Neutrophil (primary cell): ENCODE results near the gene KRTAP5-4.
"Not testable (repeated sequence)": the region's sequence is repeated elsewhere in the genome, so short reads cannot be mapped to it uniquely, and the experiment has no call there.

Source experiments
- H3K27ac ChIP-seq: fragments of 200-600 bp; sonication (generic); 2 replicates; pipeline ENCODE4 v1.5.1; 2016; ENCODE audit warnings: mild to moderate bottlenecking, moderate library complexity
- H3K27me3 ChIP-seq: fragments of 200-600 bp; sonication (generic); 2 replicates; pipeline ENCODE4 v1.6.0; 2016; ENCODE audit warnings: mild to moderate bottlenecking
- H3K36me3 ChIP-seq: fragments of 200-600 bp; sonication (generic); 2 replicates; pipeline ENCODE4 v1.5.1; 2017
- H3K4me1 ChIP-seq, 2 experiments: fragments of 200-600 bp in 1 of 2; sonication (generic) in 1 of 2; 1 replicate in 1 of 2; 2 replicates in 1 of 2; pipeline versions ENCODE4 v1.5.1 to v1.6.1; 2013 to 2016; ENCODE audit warnings: low read depth in 1 of 2, low read length in 1 of 2, mild to moderate bottlenecking in 1 of 2, moderate library complexity in 1 of 2; ENCODE audit not compliant: control insufficient read depth in 1 of 2, insufficient read depth in 1 of 2
- H3K4me3 ChIP-seq, 2 experiments: fragments of 200-600 bp in 1 of 2; sonication (generic) in 1 of 2; 1 replicate in 1 of 2; 2 replicates in 1 of 2; pipeline ENCODE4 v1.5.1; 2013 to 2016; ENCODE audit warnings: low read depth in 1 of 2, low read length in 1 of 2, mild to moderate bottlenecking in 1 of 2, moderate library complexity in 1 of 2
- H3K9me3 ChIP-seq: fragments of 200-600 bp; sonication (generic); 2 replicates; pipeline ENCODE4 v1.5.1; 2016
- CTCF ChIP-seq: fragments of 200-600 bp; sonication (generic); IDR thresholded peaks from 2 replicates; pipeline ENCODE4 v1.5.1; 2016; ENCODE audit warnings: antibody characterized with exemption

Gene KRTAP5-4, protein sequence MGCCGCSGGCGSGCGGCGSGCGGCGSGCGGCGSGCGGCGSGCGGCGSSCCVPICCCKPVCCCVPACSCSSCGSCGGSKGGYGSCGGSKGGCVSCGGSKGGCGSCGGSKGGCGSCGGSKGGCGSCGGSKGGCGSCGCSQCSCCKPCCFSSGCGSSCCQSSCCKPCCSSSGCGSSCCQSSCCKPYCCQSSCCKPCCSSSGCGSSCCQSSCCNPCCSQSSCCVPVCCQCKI

GRCh38 chr11:1622086-1622485, at the start of gene KRTAP5-4:
Gene KRTAP5-4, minus strand, starts transcription at chr11:1622138. Its CDS starts 45 bp downstream, at chr11:1622093.
- H3K4me3 ChIP-seq = no peak within 1 kb of the TSS
- no peaks in the 10 kb centered on the region for H3K4me1 ChIP-seq
- H3K27ac ChIP-seq = no peak within 1 kb of the TSS
- H3K9me3 ChIP-seq = no peaks in the 10 kb centered on the region
- H3K36me3 ChIP-seq = no peaks in the 10 kb centered on the region
- H3K27me3 ChIP-seq = peaks cover 30% of the 10 kb centered on the region
- TF ChIP-seq CTCF = no peak

DNA sequence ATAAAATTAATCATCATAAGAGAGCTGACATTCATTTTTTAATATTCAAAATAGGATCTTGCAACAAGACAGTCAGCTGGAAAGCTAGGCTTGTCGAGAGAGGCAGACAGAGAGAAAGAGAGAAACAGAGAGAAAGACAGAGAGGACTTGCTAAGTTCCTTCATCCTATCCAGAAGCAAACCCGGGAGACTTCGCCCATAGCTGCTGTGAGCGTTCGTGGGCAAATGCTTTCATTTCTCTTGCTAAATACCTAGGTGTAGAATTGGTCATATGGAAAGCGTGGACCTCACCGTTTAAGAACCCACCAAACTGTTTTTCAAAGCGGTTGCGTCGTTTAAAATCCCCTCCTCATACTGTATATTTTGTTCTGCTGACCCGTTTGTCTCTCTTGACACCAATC, 49.7 kb upstream of the KRTAP5-4 start:
- no peaks in the 10 kb centered on the region for H3K9me3 ChIP-seq
- TF ChIP-seq CTCF = no peak
- no peak overlapping the region for H3K27ac ChIP-seq
- H3K4me3 ChIP-seq = no peak overlapping the region
- no peaks in the 10 kb centered on the region for H3K36me3 ChIP-seq
- peaks cover 87% of the 10 kb centered on the region for H3K27me3 ChIP-seq
- H3K4me1 ChIP-seq = no peaks in the 10 kb centered on the region

- Histone ChIP-seq H3K4me3 (no peak overlapping the region), H3K36me3 (no peaks in the 10 kb centered on the region), H3K9me3 (no peaks in the 10 kb centered on the region), H3K27ac (no peak overlapping the region), H3K4me1 (no peaks in the 10 kb centered on the region), H3K27me3 (peaks cover 81% of the 10 kb centered on the region)
- TF ChIP-seq CTCF = no peak
Observed at GRCh38 chr11:1670905-1671371, 49.0 kb upstream of the KRTAP5-4 start.

- not testable (repeated sequence) for H3K4me3 ChIP-seq, H3K27ac ChIP-seq, H3K4me1 ChIP-seq, H3K9me3 ChIP-seq, H3K36me3 ChIP-seq
- H3K27me3 ChIP-seq = peaks cover 77% of the 10 kb centered on the region
Observed at GRCh38 chr11:1670457-1670856, 48.5 kb upstream of the KRTAP5-4 start.

GRCh38 chr11:1669546-1670218, 47.7 kb upstream of the KRTAP5-4 start:
- Histone ChIP-seq H3K4me1 (no peaks in the 10 kb centered on the region), H3K4me3 (no peak overlapping the region), H3K27me3 (peaks cover 69% of the 10 kb centered on the region), H3K36me3 (no peaks in the 10 kb centered on the region), H3K27ac (no peak overlapping the region), H3K9me3 (no peaks in the 10 kb centered on the region)
- no peak for TF ChIP-seq CTCF

DNA sequence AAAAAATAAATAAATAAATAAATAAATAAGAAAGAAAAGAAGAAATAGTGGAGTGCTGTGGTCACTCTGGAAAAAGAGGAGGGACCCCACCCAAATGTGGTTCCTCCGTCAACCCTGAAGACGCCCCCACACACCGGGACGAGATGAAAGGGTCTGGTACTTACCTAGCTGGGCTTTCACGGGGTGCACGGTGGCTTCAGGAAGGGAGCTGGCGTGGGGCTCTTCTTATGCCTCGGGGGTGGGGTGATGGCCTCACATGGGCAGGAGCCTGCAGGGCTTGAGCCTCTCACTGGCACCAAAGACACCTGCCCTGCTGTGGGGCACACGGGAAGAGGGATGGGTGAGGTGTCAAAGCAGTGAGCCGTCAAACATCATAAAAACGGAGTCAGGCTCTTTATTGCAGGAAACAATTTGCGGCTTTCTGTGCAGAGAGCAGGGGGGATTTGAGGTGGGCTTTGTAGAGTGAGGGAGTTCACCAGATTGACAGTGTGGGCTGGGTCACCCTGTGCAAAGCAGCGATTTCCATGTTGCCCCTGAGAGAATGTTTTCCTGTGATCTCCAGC, 47.1 kb upstream of the KRTAP5-4 start:
- no peaks in the 10 kb centered on the region for H3K9me3 ChIP-seq
- H3K27me3 ChIP-seq = peaks cover 62% of the 10 kb centered on the region
- no peak overlapping the region for H3K4me3 ChIP-seq
- TF ChIP-seq CTCF = no peak
- H3K36me3 ChIP-seq = no peaks in the 10 kb centered on the region
- H3K27ac ChIP-seq = no peak overlapping the region
- H3K4me1 ChIP-seq = no peaks in the 10 kb centered on the region
